PFSK-1 (cell line): ENCODE results near the gene MOBP.

Experiments used
- FOXP2 ChIP-seq: optimal IDR thresholded peaks from 2 replicates; pipeline ENCODE3; 2011; ENCODE audit warnings: borderline replicate concordance, control low read depth, inconsistent platforms; ENCODE audit not compliant: insufficient read depth; ENCODE audit errors: extremely low read length, extremely low read depth
- POLR2AphosphoS5 ChIP-seq: IDR thresholded peaks from 2 replicates; pipeline ENCODE4 v1.6.1; 2012; ENCODE audit warnings: low read depth, mild to moderate bottlenecking, control low read depth, low read length, moderate library complexity
- SIN3A ChIP-seq: IDR thresholded peaks from 2 replicates; pipeline ENCODE4 v1.6.1; 2012; ENCODE audit warnings: mild to moderate bottlenecking, low read length, moderate library complexity, borderline replicate concordance; ENCODE audit not compliant: insufficient read depth
- TAF1 ChIP-seq: IDR thresholded peaks from 2 replicates; pipeline ENCODE4 v1.6.1; 2012; ENCODE audit warnings: low read length, control low read depth, borderline replicate concordance; ENCODE audit not compliant: insufficient read depth
- TF ChIP-seq, protein P1 (sequence below), 2 experiments: IDR thresholded peaks; 2 replicates each; pipeline versions ENCODE4 v1.6.1 to v1.8.0; 2011 to 2012; ENCODE audit warnings: low read depth in 2 of 2, low read length in 2 of 2, control low read depth in 1 of 2, inconsistent platforms in 1 of 2, mild to moderate bottlenecking in 1 of 2, moderate library complexity in 1 of 2; ENCODE audit not compliant: insufficient read depth in 1 of 2

Gene MOBP

DNA sequence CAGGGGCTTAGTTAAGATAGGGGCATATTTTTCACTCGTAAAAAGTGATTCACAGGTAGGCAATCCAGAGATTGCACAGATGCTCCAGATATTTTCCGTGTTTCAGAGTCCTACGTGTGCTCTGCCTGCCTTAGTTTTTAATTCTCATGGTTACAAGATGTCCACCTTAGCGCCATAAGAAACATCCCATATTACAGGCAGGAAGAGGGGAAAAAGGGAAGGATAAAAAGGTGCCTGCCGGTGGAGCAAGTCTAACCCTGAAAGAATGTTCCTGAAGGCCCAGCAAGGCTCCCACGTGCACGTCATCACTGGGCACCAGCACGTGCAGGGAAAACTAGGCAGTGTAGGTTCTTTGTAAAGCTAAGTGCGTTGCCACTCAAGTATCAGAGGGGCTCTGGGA lies 10.1 kb upstream of the MOBP start:
- TF ChIP-seq TAF1 (no peak), SIN3A (no peak), FOXP2 (no peak), POLR2AphosphoS5 (no peak)
- TF ChIP-seq, protein P1, sequence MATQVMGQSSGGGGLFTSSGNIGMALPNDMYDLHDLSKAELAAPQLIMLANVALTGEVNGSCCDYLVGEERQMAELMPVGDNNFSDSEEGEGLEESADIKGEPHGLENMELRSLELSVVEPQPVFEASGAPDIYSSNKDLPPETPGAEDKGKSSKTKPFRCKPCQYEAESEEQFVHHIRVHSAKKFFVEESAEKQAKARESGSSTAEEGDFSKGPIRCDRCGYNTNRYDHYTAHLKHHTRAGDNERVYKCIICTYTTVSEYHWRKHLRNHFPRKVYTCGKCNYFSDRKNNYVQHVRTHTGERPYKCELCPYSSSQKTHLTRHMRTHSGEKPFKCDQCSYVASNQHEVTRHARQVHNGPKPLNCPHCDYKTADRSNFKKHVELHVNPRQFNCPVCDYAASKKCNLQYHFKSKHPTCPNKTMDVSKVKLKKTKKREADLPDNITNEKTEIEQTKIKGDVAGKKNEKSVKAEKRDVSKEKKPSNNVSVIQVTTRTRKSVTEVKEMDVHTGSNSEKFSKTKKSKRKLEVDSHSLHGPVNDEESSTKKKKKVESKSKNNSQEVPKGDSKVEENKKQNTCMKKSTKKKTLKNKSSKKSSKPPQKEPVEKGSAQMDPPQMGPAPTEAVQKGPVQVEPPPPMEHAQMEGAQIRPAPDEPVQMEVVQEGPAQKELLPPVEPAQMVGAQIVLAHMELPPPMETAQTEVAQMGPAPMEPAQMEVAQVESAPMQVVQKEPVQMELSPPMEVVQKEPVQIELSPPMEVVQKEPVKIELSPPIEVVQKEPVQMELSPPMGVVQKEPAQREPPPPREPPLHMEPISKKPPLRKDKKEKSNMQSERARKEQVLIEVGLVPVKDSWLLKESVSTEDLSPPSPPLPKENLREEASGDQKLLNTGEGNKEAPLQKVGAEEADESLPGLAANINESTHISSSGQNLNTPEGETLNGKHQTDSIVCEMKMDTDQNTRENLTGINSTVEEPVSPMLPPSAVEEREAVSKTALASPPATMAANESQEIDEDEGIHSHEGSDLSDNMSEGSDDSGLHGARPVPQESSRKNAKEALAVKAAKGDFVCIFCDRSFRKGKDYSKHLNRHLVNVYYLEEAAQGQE (IDR thresholded peaks at IDR 0.05; ENCODE audit: insufficient read depth in 1 of 2, low read depth in 2 of 2, low read length in 2 of 2) = no peak

GRCh38 chr3:39460677-39461076 lies 6.8 kb upstream of the MOBP start:
- TF ChIP-seq POLR2AphosphoS5 = no peak
- TF ChIP-seq, protein P1 (IDR thresholded peaks at IDR 0.05; ENCODE audit: insufficient read depth in 1 of 2, low read depth in 2 of 2, low read length in 2 of 2) = no peak
- TF ChIP-seq SIN3A = no peak
- TF ChIP-seq FOXP2 = no peak
- no peak for TF ChIP-seq TAF1

DNA sequence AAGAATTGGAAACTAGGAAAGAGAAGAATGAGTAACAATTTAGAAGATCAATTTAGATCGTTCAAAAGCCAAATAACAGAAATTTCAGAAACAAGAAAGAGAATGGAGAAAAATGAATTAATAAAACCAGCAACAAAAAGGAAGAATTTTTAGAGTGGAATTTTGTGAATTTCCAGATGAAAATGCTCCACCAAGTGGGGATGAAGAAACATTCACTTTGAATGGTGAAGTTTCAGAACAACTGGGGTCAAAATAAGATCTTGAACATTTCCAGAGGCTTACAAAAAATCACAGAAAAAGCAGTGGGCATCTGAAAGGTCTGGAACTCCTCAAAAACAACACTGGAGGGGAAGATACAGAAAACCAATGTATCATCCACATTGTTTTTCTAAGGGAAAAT lies 4.2 kb upstream of the MOBP start:
- TF ChIP-seq FOXP2 (no peak), SIN3A (no peak), POLR2AphosphoS5 (no peak), TAF1 (no peak)
- TF ChIP-seq, protein P1 (IDR thresholded peaks at IDR 0.05; ENCODE audit: insufficient read depth in 1 of 2, low read depth in 2 of 2, low read length in 2 of 2) = no peak

DNA sequence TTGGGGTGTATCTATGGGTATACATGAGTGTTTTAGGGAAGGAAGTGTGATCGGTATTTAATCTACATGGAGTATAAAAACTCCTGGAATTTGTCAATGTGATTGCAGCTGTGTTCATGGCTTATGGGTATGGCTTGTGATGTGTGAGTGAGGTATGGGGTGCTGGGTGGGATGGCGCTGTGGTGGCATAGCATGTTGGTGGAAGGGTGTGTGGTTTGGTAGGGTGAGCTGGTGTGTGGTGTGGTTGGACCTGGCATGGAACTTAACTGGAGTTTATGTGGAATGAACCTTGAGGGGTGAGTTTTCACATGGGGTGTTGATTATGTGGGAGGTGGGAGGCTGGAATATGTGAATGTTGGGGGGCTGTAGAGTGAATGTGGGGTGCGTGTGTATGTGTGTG lies 492 bp upstream of the MOBP start:
- TF ChIP-seq SIN3A = no peak
- TF ChIP-seq, protein P1 (IDR thresholded peaks at IDR 0.05; ENCODE audit: insufficient read depth in 1 of 2, low read depth in 2 of 2, low read length in 2 of 2) = no peak
- TF ChIP-seq POLR2AphosphoS5 = no peak

- TF ChIP-seq FOXP2 (no peak), SIN3A (no peak), POLR2AphosphoS5 (no peak), TAF1 (no peak)
- TF ChIP-seq, protein P1 (IDR thresholded peaks at IDR 0.05; ENCODE audit: insufficient read depth in 1 of 2, low read depth in 2 of 2, low read length in 2 of 2) = no peak
Observed at GRCh38 chr3:39468108-39468436, 592 bp downstream of the MOBP start.
